GM06990 (cell line): ENCODE data around the gene ADAM12.

Experiments
- DNase-seq: peaks from one replicate; pipeline ENCODE4 v3.0.0-alpha.2; 2011; ENCODE audit not compliant: insufficient read length; ENCODE audit errors: extremely low read depth
- H3K27me3 ChIP-seq: replicated peaks from 2 replicates; pipeline ENCODE4 v1.6.0; 2011; ENCODE audit warnings: low read length; ENCODE audit not compliant: control insufficient read depth, insufficient read depth
- H3K36me3 ChIP-seq: 2 replicates; pipeline ENCODE4 v1.5.1; 2011; ENCODE audit warnings: low read length; ENCODE audit not compliant: control insufficient read depth, insufficient read depth
- H3K4me3 ChIP-seq: replicated peaks from 2 replicates; pipeline ENCODE4 v1.5.1; 2011; ENCODE audit warnings: low read depth, mild to moderate bottlenecking, control low read depth, low read length
- TF ChIP-seq, protein P1 (sequence below): IDR thresholded peaks from 2 replicates; pipeline ENCODE4 v1.5.1; 2011; ENCODE audit warnings: low read length, control low read depth, mild to moderate bottlenecking, inconsistent platforms; ENCODE audit not compliant: insufficient read depth, poor library complexity, severe bottlenecking

ADAM12 gene

DNA sequence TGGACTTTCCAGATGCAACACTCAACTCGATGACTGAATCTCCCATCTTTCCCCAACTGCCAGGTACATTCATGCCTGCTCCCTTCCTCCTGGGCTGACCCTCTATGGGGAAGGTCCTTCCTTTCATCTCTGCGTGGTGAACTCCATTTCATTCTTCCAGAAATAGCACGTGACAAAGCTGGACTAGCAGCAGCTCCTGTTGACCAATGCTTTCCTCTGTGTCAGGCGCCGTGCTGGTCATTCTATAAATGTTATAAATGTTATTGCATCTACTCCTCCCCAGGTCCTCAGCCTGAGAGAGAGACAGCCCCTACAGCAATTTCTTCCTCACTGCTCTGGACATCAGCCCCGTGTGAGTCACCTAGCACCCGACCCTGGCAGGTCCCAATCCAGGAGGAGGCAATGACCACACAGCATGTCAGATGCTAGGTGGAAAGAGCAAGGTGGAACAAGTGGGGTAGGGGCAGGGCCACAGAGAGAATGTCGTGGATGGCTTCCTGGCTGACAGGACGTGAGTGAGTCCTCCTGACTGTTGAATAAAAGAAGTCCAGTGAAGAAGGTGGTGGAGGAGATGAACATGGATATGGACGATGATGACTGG is 178.1 kb downstream of the ADAM12 start:
- Histone ChIP-seq H3K36me3 (no peaks in the 10 kb centered on the region), H3K27me3 (no peaks in the 10 kb centered on the region), H3K4me3 (no peak overlapping the region)
- TF ChIP-seq, protein P1, sequence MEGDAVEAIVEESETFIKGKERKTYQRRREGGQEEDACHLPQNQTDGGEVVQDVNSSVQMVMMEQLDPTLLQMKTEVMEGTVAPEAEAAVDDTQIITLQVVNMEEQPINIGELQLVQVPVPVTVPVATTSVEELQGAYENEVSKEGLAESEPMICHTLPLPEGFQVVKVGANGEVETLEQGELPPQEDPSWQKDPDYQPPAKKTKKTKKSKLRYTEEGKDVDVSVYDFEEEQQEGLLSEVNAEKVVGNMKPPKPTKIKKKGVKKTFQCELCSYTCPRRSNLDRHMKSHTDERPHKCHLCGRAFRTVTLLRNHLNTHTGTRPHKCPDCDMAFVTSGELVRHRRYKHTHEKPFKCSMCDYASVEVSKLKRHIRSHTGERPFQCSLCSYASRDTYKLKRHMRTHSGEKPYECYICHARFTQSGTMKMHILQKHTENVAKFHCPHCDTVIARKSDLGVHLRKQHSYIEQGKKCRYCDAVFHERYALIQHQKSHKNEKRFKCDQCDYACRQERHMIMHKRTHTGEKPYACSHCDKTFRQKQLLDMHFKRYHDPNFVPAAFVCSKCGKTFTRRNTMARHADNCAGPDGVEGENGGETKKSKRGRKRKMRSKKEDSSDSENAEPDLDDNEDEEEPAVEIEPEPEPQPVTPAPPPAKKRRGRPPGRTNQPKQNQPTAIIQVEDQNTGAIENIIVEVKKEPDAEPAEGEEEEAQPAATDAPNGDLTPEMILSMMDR = no peak
- no peak for DNase-seq

DNA sequence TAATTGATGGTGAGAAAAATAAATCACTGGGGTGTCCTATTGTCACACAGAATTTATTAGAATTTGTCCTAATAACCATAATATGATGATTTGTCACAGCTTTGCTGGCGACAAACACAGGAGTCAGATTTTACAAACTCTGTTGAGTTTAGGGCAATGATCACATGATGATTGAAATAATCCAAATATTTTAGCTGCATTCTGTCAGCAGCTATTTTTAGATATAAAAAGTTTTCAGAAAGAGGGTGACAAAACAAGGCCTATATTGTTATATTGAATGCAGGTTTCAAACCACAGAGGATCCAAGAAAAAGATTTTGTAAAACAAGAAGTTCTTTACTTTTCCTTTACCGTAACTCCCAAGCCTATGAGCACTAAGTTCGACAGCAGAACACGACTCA is 178.8 kb downstream of the ADAM12 start:
- TF ChIP-seq, protein P1 = no peak

DNA sequence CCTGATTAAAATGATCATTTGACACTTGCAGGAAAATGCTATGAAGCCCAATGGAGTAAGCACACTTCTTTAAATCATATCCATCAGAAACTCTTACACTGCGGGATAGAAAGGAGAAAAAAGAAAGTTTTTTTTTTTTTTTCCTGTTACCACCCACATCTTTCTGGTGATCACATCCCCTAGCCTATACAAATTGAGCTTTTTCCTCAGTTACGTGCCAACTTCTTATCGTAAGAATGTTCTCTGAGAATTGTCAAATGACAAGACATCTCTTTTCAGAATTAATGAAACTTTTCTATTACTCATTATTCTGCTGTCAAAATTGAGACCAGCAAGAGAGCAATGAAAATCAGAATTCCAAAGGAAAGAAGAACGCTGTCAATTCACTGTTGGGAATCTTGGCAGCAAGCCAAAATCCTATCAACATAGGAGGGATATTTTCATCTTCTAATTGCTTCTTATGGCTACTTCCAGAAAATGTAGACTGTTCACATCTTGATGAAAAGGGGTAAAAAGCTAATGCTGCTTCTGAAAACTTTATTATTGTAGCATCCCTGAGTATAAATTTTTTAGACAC is 179.5 kb downstream of the ADAM12 start:
- Histone ChIP-seq H3K4me3 (no peak overlapping the region), H3K36me3 (no peaks in the 10 kb centered on the region), H3K27me3 (no peaks in the 10 kb centered on the region)
- no peak for DNase-seq
- TF ChIP-seq, protein P1 = no peak

More for the DNA sequence above, 178.8 kb downstream of the ADAM12 start:
- Histone ChIP-seq H3K4me3 (no peak overlapping the region), H3K27me3 (no peaks in the 10 kb centered on the region), H3K36me3 (no peaks in the 10 kb centered on the region)
- DNase-seq = no peak

DNA sequence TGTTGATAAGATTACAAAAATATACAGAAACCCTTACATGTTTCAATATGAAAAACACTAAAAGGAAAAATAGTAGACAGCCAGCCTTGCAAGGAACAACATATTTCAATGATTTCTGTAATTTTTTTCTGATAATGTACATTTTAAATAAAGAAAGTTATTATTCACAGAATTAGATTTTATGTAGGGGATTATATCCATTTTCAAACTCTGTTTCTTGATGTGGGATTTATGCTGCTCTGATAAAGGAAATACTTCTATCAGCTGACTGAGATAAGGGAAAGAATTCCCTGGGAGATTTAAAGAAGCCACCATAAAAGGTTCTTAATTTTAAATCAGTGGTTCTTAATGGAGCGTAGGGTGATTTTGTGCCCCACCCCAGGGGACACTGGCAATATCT is 180.4 kb downstream of the ADAM12 start:
- TF ChIP-seq, protein P1 = no peak
- H3K27me3 ChIP-seq = no peaks in the 10 kb centered on the region
- H3K36me3 ChIP-seq = no peaks in the 10 kb centered on the region
- no peak overlapping the region for H3K4me3 ChIP-seq
- DNase-seq = no peak

DNA sequence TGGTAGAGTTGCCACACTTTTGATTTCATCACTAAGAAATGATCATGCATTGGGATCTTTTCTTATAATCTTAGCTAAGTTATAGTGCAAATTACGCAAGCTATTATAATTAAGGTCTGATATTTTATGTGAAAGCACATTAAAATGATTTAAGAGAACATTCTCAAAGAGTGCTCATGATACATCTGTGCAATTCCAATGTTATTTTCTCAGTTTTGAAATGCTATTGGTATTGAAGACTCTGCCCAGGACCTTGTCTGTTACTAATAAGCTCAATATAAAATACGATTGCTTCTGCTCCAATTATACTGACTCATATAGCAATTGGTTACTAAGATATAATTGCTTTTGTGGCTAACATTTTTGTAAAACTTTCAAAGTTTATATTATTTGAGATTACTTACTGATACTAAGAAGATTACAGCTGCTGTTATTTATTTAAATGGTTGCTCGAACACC is 180.9 kb downstream of the ADAM12 start:
- Histone ChIP-seq H3K4me3 (no peak overlapping the region), H3K27me3 (no peaks in the 10 kb centered on the region), H3K36me3 (no peaks in the 10 kb centered on the region)
- DNase-seq = no peak
- TF ChIP-seq, protein P1 = no peak
